ENCODE results near the gene SPTBN1. TPM values are rescaled to one million over a fixed set of nuclear protein-coding genes. Genes with fewer than 3 reads are reported as not detected.

Gene SPTBN1
- total RNA-seq, 4 donors from 2014 or later, result 189 to 423 (median 341) TPM

GRCh38 chr2:54588244-54588899 lies 132.2 kb downstream of the SPTBN1 start:
- Histone ChIP-seq H3K4me1 (peaks cover 0 to 19% of the 10 kb centered on the region in 2 donors), H3K27ac (peak overlapping the region; percentile 11 to 53), H3K4me3 (no peak overlapping the region), H3K27me3 (no peaks in the 10 kb centered on the region), H3K9me3 (no peaks in the 10 kb centered on the region), H3K36me3 (no peaks in the 10 kb centered on the region)
- intact Hi-C loops (cut with DNase I; ENCODE audit: low total_unique reads), result no loop called here
- no peak for DNase-seq
- TF ChIP-seq CTCF (IDR thresholded peaks at IDR 0.05) (no peak), POLR2A (IDR thresholded peaks at IDR 0.05) (no peak)

GRCh38 chr2:54589038-54589339 lies 132.9 kb downstream of the SPTBN1 start:
- Histone ChIP-seq H3K4me1 (peaks cover 0 to 17% of the 10 kb centered on the region in 2 donors), H3K36me3 (no peaks in the 10 kb centered on the region), H3K27me3 (no peaks in the 10 kb centered on the region), H3K9me3 (no peaks in the 10 kb centered on the region), H3K4me3 (no peak overlapping the region), H3K27ac (peak overlapping the region in 1 of 2 donors; percentile 53)
- TF ChIP-seq CTCF (IDR thresholded peaks at IDR 0.05) (no peak), POLR2A (IDR thresholded peaks at IDR 0.05) (no peak)
- intact Hi-C loops (cut with DNase I; ENCODE audit: low total_unique reads), result no loop called here
- DNase-seq, result no peak

- H3K4me3 ChIP-seq, result no peak overlapping the region
- H3K4me1 ChIP-seq, result peaks cover 0 to 17% of the 10 kb centered on the region in 2 donors
- H3K9me3 ChIP-seq, result no peaks in the 10 kb centered on the region
- no peaks in the 10 kb centered on the region for H3K36me3 ChIP-seq
- H3K27ac ChIP-seq, result peak overlapping the region in 1 of 2 donors; percentile 53
- DNase-seq, result no peak
- no peaks in the 10 kb centered on the region for H3K27me3 ChIP-seq
- intact Hi-C loops (cut with DNase I; ENCODE audit: low total_unique reads), result no loop called here
- TF ChIP-seq POLR2A (IDR thresholded peaks at IDR 0.05), result no peak
- no peak for TF ChIP-seq CTCF (IDR thresholded peaks at IDR 0.05)
These were observed 133.5 kb downstream of the SPTBN1 start for GRCh38 chr2:54589340-54590215.

- Histone ChIP-seq H3K4me1 (peaks cover 0 to 17% of the 10 kb centered on the region in 2 donors), H3K4me3 (no peak overlapping the region), H3K36me3 (no peaks in the 10 kb centered on the region), H3K27ac (peak overlapping the region; percentile 11 to 29), H3K9me3 (no peaks in the 10 kb centered on the region), H3K27me3 (no peaks in the 10 kb centered on the region)
- intact Hi-C loops (cut with DNase I; ENCODE audit: low total_unique reads), result no loop called here
- TF ChIP-seq CTCF (IDR thresholded peaks at IDR 0.05) (no peak), POLR2A (IDR thresholded peaks at IDR 0.05) (no peak)
- no peak for DNase-seq
These were observed 134.3 kb downstream of the SPTBN1 start for GRCh38 chr2:54590216-54591120.

Data from uterus (tissue), 4 donors.